Uterus (tissue), 4 donors: ENCODE results near the gene NR3C2. TPM values are rescaled to one million over a fixed set of nuclear protein-coding genes. Genes with fewer than 3 reads are reported as not detected.
"Not testable (repeated sequence)": the region's sequence is repeated elsewhere in the genome, so short reads cannot be mapped to it uniquely, and the experiment has no call there.

Experiments
- DNase-seq, 2 donors: peaks; one replicate each; pipeline ENCODE4 v3.0.0-alpha.2; 2019 to 2020
- H3K27ac ChIP-seq, 2 donors: fragments of 200-600 bp; sonication (generic); 1 replicate in 1 of 2; 2 replicates in 1 of 2; pipeline ENCODE4 v1.5.1; 2016 to 2018
- H3K27me3 ChIP-seq, 2 donors: fragments of 200-600 bp; sonication (generic); one replicate each; pipeline ENCODE4 v1.5.1; 2018 to 2019; ENCODE audit warnings: control low read depth in 1 of 2
- H3K36me3 ChIP-seq, 2 donors: fragments of 200-600 bp; sonication (generic); one replicate each; pipeline ENCODE4 v1.5.1; 2019; ENCODE audit warnings: control low read depth in 1 of 2
- H3K4me1 ChIP-seq, 2 donors: fragments of 200-600 bp; sonication (generic); one replicate each; pipeline ENCODE4 v1.5.1; 2018 to 2019; ENCODE audit warnings: control low read depth in 1 of 2
- H3K4me3 ChIP-seq, 2 donors: fragments of 200-600 bp; sonication (generic); 1 replicate in 1 of 2; 2 replicates in 1 of 2; pipeline ENCODE4 v1.5.1; 2018 to 2019; ENCODE audit warnings: mild to moderate bottlenecking in 1 of 2
- H3K9me3 ChIP-seq, 2 donors: fragments of 200-600 bp; sonication (generic); one replicate each; pipeline ENCODE4 v1.5.1; 2019; ENCODE audit warnings: control low read depth in 1 of 2
- CTCF ChIP-seq, 4 experiments: fragments of 200-600 bp in 2 of 4; fragments of 450-650 bp in 2 of 4; sonication (generic) in 2 of 4; IDR thresholded peaks; one replicate each; pipeline ENCODE4 v1.5.1; 2016 to 2019; ENCODE audit warnings: antibody characterized with exemption in 4 of 4, mild to moderate bottlenecking in 2 of 4, moderate library complexity in 1 of 4
- POLR2A ChIP-seq, 2 donors: fragments of 450-650 bp; IDR thresholded peaks; one replicate each; pipeline ENCODE4 v1.6.1; 2016; ENCODE audit warnings: antibody characterized with exemption in 2 of 2, mild to moderate bottlenecking in 1 of 2, moderate library complexity in 1 of 2
- intact Hi-C: fragments of 100-400 bp; cut with DNase I; formaldehyde crosslinking; loops from one replicate; pipeline ENCODE4 v1.15.1; 2023; ENCODE audit warnings: low total_unique reads
- total RNA-seq, 4 donors: library from RNA; depleted of rRNA in 3 of 4; stranded (reverse); fragments of >200 nt in 3 of 4; gene quantifications; one replicate each; pipeline versions ENCODE4 v1.1.0 to v1.2.4, GENCODE V29; 2014 to 2023
- donor health status: DM: yes; HTN: yes; CAD: no.

The NR3C2 gene
- total RNA-seq, 4 donors from 2014 or later = 10.0 to 46.7 (median 12.5) TPM

DNA sequence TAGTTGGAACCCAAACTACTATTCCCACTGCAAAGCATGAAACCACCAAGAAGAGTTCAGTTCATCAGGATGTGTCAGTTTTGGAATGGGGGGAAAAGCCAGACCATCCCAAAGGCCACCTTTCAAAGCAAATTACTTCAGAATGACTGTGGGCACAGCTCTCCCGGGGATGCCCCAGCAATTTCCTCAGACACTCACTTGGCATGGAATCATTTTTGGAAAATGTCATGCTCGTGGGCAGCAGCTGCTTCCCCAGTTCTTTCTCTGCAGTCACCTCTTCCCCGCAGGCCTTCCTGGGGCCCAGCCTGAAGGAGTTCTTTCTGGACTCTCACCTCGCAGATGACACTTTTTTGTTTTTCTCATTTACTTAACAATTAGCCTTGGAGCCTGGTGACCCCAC, 350.3 kb downstream of the NR3C2 start:
- DNase-seq = no peak
- Histone ChIP-seq H3K4me1 (no peaks in the 10 kb centered on the region), H3K27me3 (no peaks in the 10 kb centered on the region), H3K36me3 (no peaks in the 10 kb centered on the region), H3K9me3 (no peaks in the 10 kb centered on the region), H3K4me3 (no peak overlapping the region), H3K27ac (no peak overlapping the region)
- TF ChIP-seq CTCF (IDR thresholded peaks at IDR 0.05) (no peak), POLR2A (IDR thresholded peaks at IDR 0.05) (no peak)
- intact Hi-C loops = no loop called here

DNA sequence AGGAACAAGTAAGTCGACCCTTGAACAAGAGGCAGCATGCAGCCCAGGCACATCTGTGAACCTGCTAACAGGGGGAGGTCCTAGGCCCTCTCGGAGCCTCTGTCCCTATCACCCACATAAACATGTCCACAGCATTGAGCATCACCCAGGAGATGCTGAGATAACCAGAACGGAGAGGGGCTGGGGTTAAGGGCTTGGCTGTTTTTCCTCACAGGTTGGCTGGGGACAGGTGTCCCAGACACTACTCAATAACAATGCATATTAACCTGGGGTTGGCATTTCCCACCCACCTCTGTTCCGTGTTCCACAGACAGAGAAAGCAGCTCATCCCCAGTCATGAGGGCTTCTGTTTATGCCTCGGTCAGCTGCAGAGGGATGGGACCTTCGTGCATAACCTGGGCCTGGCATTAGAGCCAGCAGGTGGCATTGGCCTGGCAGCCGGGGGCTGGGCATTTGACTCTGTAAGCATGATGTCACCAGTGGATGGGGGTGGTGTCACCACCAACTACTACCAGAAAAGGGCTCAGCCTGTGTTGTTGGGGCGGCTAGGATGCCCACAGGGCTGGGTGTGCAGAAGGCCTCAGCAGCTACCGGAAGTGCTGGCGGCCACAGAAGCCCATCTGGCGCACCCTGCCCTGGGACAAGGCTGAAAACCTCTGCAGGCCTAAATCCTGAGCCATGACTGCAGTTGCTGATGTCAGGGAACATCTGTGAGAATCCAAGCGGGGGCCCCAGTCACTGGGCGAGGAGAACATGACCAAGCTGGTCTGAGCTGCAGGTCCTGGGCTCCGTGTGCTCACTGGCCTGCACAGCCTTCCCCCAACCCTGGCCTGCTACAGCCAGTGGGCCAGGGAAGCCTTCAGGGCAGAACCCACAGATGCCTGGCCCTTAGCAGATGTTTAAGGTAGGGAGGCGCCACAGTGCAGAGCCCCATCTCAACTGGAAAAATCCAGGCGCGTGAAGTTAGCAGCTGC, 351.4 kb downstream of the NR3C2 start:
- H3K27me3 ChIP-seq = no peaks in the 10 kb centered on the region
- H3K36me3 ChIP-seq = no peaks in the 10 kb centered on the region
- no peaks in the 10 kb centered on the region for H3K4me1 ChIP-seq
- H3K4me3 ChIP-seq = no peak overlapping the region
- no peaks in the 10 kb centered on the region for H3K9me3 ChIP-seq
- no peak for DNase-seq
- intact Hi-C loops = no loop called here
- no peak for TF ChIP-seq CTCF (IDR thresholded peaks at IDR 0.05)
- TF ChIP-seq POLR2A (IDR thresholded peaks at IDR 0.05) = no peak
- H3K27ac ChIP-seq = no peak overlapping the region

- Histone ChIP-seq H3K4me1 (no peaks in the 10 kb centered on the region), H3K36me3 (no peaks in the 10 kb centered on the region), H3K27ac (no peak overlapping the region), H3K27me3 (no peaks in the 10 kb centered on the region), H3K9me3 (no peaks in the 10 kb centered on the region), H3K4me3 (no peak overlapping the region)
- intact Hi-C loops = no loop called here
- TF ChIP-seq CTCF (IDR thresholded peaks at IDR 0.05) (no peak), POLR2A (IDR thresholded peaks at IDR 0.05) (no peak)
- no peak for DNase-seq
Measured at GRCh38 chr4:148090029-148090428, 352.2 kb downstream of the NR3C2 start.

DNA sequence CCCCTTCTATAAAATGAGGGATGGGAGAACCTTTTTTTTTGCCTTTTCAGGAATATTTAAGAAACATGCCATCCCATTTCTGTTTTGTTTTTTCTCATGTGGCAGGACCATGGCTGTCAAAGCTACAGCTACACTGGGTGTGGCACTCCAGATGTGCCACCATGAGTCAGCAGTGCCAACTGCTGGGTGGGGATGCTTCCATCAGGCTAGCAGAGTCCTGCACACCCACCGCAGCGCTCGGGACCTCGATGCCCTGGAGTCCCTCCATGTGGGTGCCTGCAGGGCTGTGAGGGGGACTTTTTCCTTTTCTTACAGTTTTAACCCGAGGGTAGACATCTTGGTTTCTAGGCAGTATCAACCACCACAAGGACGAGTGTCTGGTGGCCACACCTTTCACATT, 352.6 kb downstream of the NR3C2 start:
- Histone ChIP-seq H3K9me3 (no peaks in the 10 kb centered on the region), H3K4me3 (no peak overlapping the region), H3K4me1 (no peaks in the 10 kb centered on the region), H3K27ac (no peak overlapping the region), H3K36me3 (no peaks in the 10 kb centered on the region), H3K27me3 (no peaks in the 10 kb centered on the region)
- TF ChIP-seq POLR2A (IDR thresholded peaks at IDR 0.05) (no peak), CTCF (IDR thresholded peaks at IDR 0.05) (no peak)
- DNase-seq = no peak
- intact Hi-C loops = no loop called here

DNA sequence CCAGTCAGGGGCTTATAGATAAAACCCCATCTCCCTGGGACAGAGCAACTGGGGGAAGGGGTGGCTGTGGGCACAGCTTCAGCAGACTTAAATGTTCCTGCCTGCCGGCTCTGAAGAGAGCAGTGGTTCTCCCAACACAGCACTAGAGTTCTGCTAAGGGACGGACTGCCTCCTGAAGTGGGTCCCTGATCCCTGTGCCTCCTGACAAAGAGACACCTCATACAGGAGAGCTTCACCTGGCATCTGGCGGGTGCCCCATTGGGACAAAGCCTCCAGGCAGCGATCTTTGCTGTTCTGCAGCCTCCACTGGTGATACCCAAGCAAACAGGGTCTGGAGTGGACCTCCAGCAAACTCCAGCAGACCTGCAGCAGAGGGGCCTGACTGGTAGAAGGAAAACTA, 359.1 kb downstream of the NR3C2 start:
- H3K27me3 ChIP-seq, DNase-seq, H3K9me3 ChIP-seq, H3K4me1 ChIP-seq, H3K27ac ChIP-seq, intact Hi-C loops, H3K4me3 ChIP-seq, H3K36me3 ChIP-seq: not testable (repeated sequence)
